Measurements from ENCODE around the gene BPIFA3. TPM values are rescaled to one million over a fixed set of nuclear protein-coding genes. Genes with fewer than 3 reads are reported as not detected.

Gene BPIFA3
- total RNA-seq, 4 donors from 2014 or later = not detected

GRCh38 chr20:33210371-33210770 lies 6.8 kb upstream of the BPIFA3 start:
- no peak for ATAC-seq (ENCODE audit: low FRiP score)
- no peak for TF ChIP-seq CTCF (IDR thresholded peaks at IDR 0.05)
- DNase-seq (ENCODE audit: low spot score) = no peak

DNA sequence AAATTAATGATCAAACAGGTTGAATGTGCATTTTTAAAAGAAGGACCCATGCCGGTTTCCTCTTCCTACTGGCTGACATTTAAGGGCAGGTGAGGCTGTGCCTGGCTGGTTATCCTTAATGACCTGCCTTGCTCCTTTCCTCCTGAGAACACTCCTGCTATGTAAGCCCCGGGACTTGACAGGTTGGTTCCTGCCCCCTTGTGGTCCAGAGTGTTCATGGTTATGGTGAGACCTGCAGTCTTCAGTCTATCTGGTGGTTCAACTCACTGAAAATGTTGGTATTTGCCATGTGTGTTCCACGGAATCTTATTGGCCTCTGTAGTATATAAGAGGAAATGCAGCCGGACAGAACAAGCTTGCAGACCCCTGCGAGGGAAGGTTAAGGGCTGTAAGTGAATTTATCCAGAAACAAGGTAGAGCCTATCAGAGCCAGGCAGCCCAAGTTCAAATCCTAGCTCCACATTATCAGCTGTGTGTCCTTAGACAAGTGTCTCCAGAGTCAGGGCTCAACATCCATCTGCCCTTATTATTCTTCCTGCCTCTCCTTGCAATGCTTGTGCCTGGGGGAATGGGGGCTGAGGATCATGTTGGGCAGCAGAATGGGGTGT lies 5.2 kb upstream of the BPIFA3 start:
- DNase-seq (ENCODE audit: low spot score) (no peak), ATAC-seq (ENCODE audit: low FRiP score) (no peak)
- no peak for TF ChIP-seq CTCF (IDR thresholded peaks at IDR 0.05)

GRCh38 chr20:33224399-33224798 lies 7.2 kb downstream of the BPIFA3 start:
- ATAC-seq (ENCODE audit: low FRiP score) (no peak), DNase-seq (ENCODE audit: low spot score) (no peak)
- TF ChIP-seq CTCF (IDR thresholded peaks at IDR 0.05) = no peak

- ATAC-seq (ENCODE audit: low FRiP score) = no peak
- no peak for TF ChIP-seq CTCF (IDR thresholded peaks at IDR 0.05)
- DNase-seq (ENCODE audit: low spot score) = no peak
Measured at GRCh38 chr20:33229843-33230242, 12.7 kb downstream of the BPIFA3 start.

DNA sequence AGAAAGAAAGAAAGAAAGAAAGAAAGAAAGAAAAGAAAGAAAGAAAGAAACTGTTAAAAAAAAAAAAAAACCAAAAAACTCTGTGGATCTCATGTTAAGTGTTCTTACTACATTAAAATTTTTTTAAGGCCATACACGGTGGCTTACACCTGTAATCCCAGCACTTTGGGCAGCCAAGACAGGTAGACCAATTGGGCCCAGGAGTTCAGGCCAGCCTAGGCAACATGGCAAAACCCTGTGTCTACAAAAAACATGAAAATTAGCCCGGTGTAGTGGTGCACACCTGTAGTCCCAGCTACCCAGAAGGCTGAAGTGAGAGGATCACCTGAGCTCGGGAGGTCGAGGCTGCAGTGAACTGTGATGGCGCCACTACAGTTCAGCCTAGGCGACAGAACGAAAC lies 14.1 kb downstream of the BPIFA3 start:
- DNase-seq (ENCODE audit: low spot score) (no peak), ATAC-seq (ENCODE audit: low FRiP score) (no peak)
- no peak for TF ChIP-seq CTCF (IDR thresholded peaks at IDR 0.05)

- DNase-seq (ENCODE audit: low spot score) (no peak), ATAC-seq (ENCODE audit: low FRiP score) (no peak)
- no peak for TF ChIP-seq CTCF (IDR thresholded peaks at IDR 0.05)
Measured at GRCh38 chr20:33232486-33233072, 15.4 kb downstream of the BPIFA3 start.

DNA sequence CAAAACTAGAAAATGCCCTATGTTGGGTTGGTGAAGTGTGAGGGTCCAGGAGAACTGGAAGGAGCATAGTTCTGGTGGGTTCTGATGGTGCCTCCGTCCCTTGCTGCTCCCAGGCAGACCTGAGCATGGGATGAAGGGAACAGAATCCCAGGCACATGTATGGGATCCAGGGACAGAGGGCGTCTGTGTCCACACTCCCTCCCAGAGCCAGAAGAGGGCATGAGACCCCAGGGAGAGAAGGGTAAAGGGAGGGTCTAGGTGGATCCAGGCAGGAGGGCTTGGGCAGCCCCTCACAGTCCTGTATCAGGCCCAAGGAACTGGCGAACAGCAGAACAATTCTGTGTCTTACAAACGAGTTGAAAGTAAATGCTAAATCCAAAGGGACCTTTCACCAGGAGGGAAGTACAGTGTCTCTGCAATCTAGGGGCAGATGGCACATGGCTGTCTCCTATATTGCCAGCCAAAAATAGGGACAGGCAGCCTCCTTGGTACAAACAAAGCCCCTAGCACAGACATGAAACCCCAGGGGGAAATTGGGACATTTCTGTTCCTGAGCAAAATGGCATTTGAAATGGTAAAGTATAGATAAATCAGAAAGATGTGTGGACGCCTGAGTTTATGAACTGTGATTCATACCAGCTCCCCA lies 16.1 kb downstream of the BPIFA3 start:
- no peak for TF ChIP-seq CTCF (IDR thresholded peaks at IDR 0.05)
- no peak for ATAC-seq (ENCODE audit: low FRiP score)
- no peak for DNase-seq (ENCODE audit: low spot score)
